H1 (cell line): Measurements from ENCODE around the gene KSR2. TPM values are rescaled to one million over a fixed set of nuclear protein-coding genes. Genes with fewer than 3 reads are reported as not detected.

Experiments
- CTCF ChIA-PET: fragments of 300-600 bp; sonication (Branson Sonifier 250); formaldehyde crosslinking; loops from one replicate; lab custom pipeline; 2021; ENCODE audit not compliant: partially characterized antibody; lab: Charles Lee
- POLR2A ChIA-PET: fragments of 300-600 bp; sonication (Branson Sonifier 250); formaldehyde crosslinking; loops from one replicate; lab custom pipeline; 2021; ENCODE audit warnings: inconsistent platforms; ENCODE audit not compliant: partially characterized antibody; lab: Charles Lee
- DNase-seq, 2 experiments: peaks; one replicate each; pipeline versions ENCODE4 v3.0.0 to v3.0.0-alpha.2; 2010 to 2022; ENCODE audit warnings: low spot score in 2 of 2, low read depth in 1 of 2, mixed read lengths in 1 of 2
- FAIRE-seq: peaks from 2 replicates; lab custom pipeline; 2011; peaks lifted over from hg19 to GRCh38; lab: Jason Lieb, UNC
- H2AFZ ChIP-seq: 2 replicates; pipeline ENCODE4 v1.8.1; 2012; ENCODE audit warnings: low read length, inconsistent platforms
- H2AK5ac ChIP-seq: 2 replicates; pipeline ENCODE4 v1.6.1; 2013; ENCODE audit warnings: low read depth, low read length
- H2BK120ac ChIP-seq: replicated peaks from 2 replicates; pipeline ENCODE3; 2013; ENCODE audit warnings: low read depth, low read length, inconsistent platforms
- H2BK12ac ChIP-seq: 2 replicates; pipeline ENCODE4 v1.6.1; 2013; ENCODE audit warnings: low read depth, low read length
- H2BK15ac ChIP-seq: 2 replicates; pipeline ENCODE4 v1.6.1; 2013; ENCODE audit warnings: low read length
- H2BK20ac ChIP-seq: 2 replicates; pipeline ENCODE4 v1.6.1; 2013; ENCODE audit warnings: low read length
- H2BK5ac ChIP-seq: 2 replicates; pipeline ENCODE4 v1.6.1; 2013; ENCODE audit warnings: low read depth, low read length
- H3K14ac ChIP-seq: 2 replicates; pipeline ENCODE4 v1.6.1; 2013; ENCODE audit warnings: inconsistent platforms; ENCODE audit not compliant: insufficient read length
- H3K18ac ChIP-seq: 2 replicates; pipeline ENCODE4 v1.6.1; 2013; ENCODE audit warnings: low read length; ENCODE audit errors: extremely low read depth
- H3K23ac ChIP-seq: 2 replicates; pipeline ENCODE4 v1.6.1; 2013; ENCODE audit warnings: inconsistent platforms; ENCODE audit not compliant: insufficient read length
- H3K23me2 ChIP-seq: 2 replicates; pipeline ENCODE4 v1.6.1; 2013; ENCODE audit warnings: low read depth, low read length
- H3K27ac ChIP-seq: 2 replicates; pipeline ENCODE4 v1.6.1; 2011; ENCODE audit warnings: low read depth, low read length, inconsistent platforms
- H3K27me3 ChIP-seq, 4 experiments: replicated peaks in 1 of 4; 1 replicate in 1 of 4; 2 replicates in 3 of 4; pipeline versions ENCODE4 v1.6.1 to v1.8.1; 2011 to 2013; ENCODE audit warnings: low read length in 3 of 4, mild to moderate bottlenecking in 3 of 4, inconsistent platforms in 2 of 4, mixed read lengths in 2 of 4, moderate library complexity in 1 of 4; ENCODE audit not compliant: control insufficient read depth in 3 of 4, insufficient read depth in 3 of 4; ENCODE audit errors: extremely low read depth in 1 of 4
- H3K36me3 ChIP-seq, 4 experiments: 2 replicates each; pipeline versions ENCODE4 v1.6.1 to v1.8.1; 2011 to 2013; ENCODE audit warnings: mild to moderate bottlenecking in 4 of 4, low read length in 3 of 4, moderate library complexity in 2 of 4, control low read depth in 1 of 4, inconsistent platforms in 1 of 4; ENCODE audit not compliant: insufficient read depth in 4 of 4, control insufficient read depth in 2 of 4
- H3K4ac ChIP-seq: replicated peaks from 2 replicates; pipeline ENCODE3; 2013; ENCODE audit warnings: low read length, low read depth, mixed read lengths, inconsistent platforms; ENCODE audit not compliant: insufficient read length
- H3K4me1 ChIP-seq, 4 experiments: replicated peaks in 1 of 4; 1 replicate in 1 of 4; 2 replicates in 3 of 4; pipeline versions ENCODE4 v1.6.1 to v1.8.1; 2011 to 2013; ENCODE audit warnings: low read length in 3 of 4, inconsistent platforms in 2 of 4, mixed read lengths in 1 of 4; ENCODE audit not compliant: insufficient read depth in 4 of 4, control insufficient read depth in 3 of 4
- H3K4me2 ChIP-seq, 2 experiments: 2 replicates each; pipeline versions ENCODE4 v1.6.1 to v1.8.1; 2011 to 2013; ENCODE audit warnings: low read depth in 2 of 2, low read length in 2 of 2, control low read depth in 1 of 2, inconsistent platforms in 1 of 2, mild to moderate bottlenecking in 1 of 2; ENCODE audit not compliant: insufficient read depth in 1 of 2
- H3K4me3 ChIP-seq, 4 experiments: fragments of 200-600, 300-600 bp in 1 of 4; sonication (generic), shearing (Covaris generic), sonication (Bioruptor Twin) in 1 of 4; 2 replicates each; pipeline versions ENCODE4 v1.5.1 to v1.8.1; 2011 to 2016; ENCODE audit warnings: low read length in 4 of 4, low read depth in 3 of 4, control low read depth in 2 of 4, inconsistent platforms in 2 of 4, mild to moderate bottlenecking in 2 of 4, mixed read lengths in 1 of 4, moderate library complexity in 1 of 4; ENCODE audit not compliant: insufficient read depth in 2 of 4; ENCODE audit errors: extremely low read depth in 1 of 4
- H3K56ac ChIP-seq: replicated peaks from 2 replicates; pipeline ENCODE3; 2013; ENCODE audit warnings: low read depth, mild to moderate bottlenecking, mixed read lengths, low read length, inconsistent platforms; ENCODE audit not compliant: insufficient read length
- H3K79me1 ChIP-seq: 2 replicates; pipeline ENCODE4 v1.6.1; 2013; ENCODE audit warnings: low read depth, low read length, control low read depth
- H3K79me2 ChIP-seq, 2 experiments: 2 replicates each; pipeline versions ENCODE4 v1.6.1 to v1.8.1; 2012 to 2013; ENCODE audit warnings: low read length in 2 of 2, mild to moderate bottlenecking in 2 of 2, inconsistent platforms in 1 of 2; ENCODE audit not compliant: insufficient read depth in 2 of 2, control insufficient read depth in 1 of 2
- H3K9ac ChIP-seq, 4 experiments: replicated peaks in 1 of 4; 1 replicate in 1 of 4; 2 replicates in 3 of 4; pipeline versions ENCODE4 v1.6.1 to v1.8.1; 2011 to 2013; ENCODE audit warnings: low read depth in 3 of 4, low read length in 3 of 4, control low read depth in 2 of 4, mild to moderate bottlenecking in 2 of 4, moderate library complexity in 2 of 4, inconsistent platforms in 1 of 4; ENCODE audit errors: extremely low read depth in 1 of 4
- H3K9me3 ChIP-seq, 2 experiments: 2 replicates each; pipeline versions ENCODE4 v1.6.1 to v1.8.1; 2012 to 2013; ENCODE audit warnings: mild to moderate bottlenecking in 2 of 2, moderate library complexity in 2 of 2, control low read depth in 1 of 2, inconsistent platforms in 1 of 2, low read depth in 1 of 2, low read length in 1 of 2, mixed read lengths in 1 of 2; ENCODE audit not compliant: insufficient read depth in 2 of 2
- H4K20me1 ChIP-seq, 2 experiments: replicated peaks in 1 of 2; 2 replicates each; pipeline versions ENCODE3 to v1.8.1; 2011 to 2013; ENCODE audit warnings: inconsistent platforms in 2 of 2, low read length in 2 of 2, mild to moderate bottlenecking in 1 of 2; ENCODE audit not compliant: insufficient read depth in 2 of 2, control insufficient read depth in 1 of 2
- H4K5ac ChIP-seq: 2 replicates; pipeline ENCODE4 v1.6.1; 2013; ENCODE audit warnings: low read length, low read depth, mixed read lengths, inconsistent platforms; ENCODE audit not compliant: insufficient read length
- H4K8ac ChIP-seq: 2 replicates; pipeline ENCODE4 v1.8.0; 2013; ENCODE audit warnings: mild to moderate bottlenecking, moderate library complexity, low read length, inconsistent platforms; ENCODE audit not compliant: insufficient read depth; ENCODE audit errors: extremely low read depth
- H4K91ac ChIP-seq: replicated peaks from 2 replicates; pipeline ENCODE3; 2013; ENCODE audit warnings: low read length, mixed read lengths, inconsistent platforms; ENCODE audit not compliant: insufficient read length
- BACH1 ChIP-seq: IDR thresholded peaks from 2 replicates; pipeline ENCODE4 v1.6.1; 2012; ENCODE audit warnings: low read length, improper control_type of control experiment
- BCL11A ChIP-seq, 2 experiments: IDR thresholded peaks; one replicate each; pipeline ENCODE4 v1.6.1; 2011; ENCODE audit warnings: low read depth in 2 of 2, low read length in 2 of 2, mild to moderate bottlenecking in 2 of 2
- CTCF ChIP-seq, 3 experiments: IDR thresholded peaks; 1 replicate in 2 of 3; 2 replicates in 1 of 3; pipeline versions ENCODE4 v1.5.1 to v1.6.1; 2011; ENCODE audit warnings: low read length in 3 of 3, mild to moderate bottlenecking in 3 of 3, inconsistent platforms in 2 of 3, low read depth in 1 of 3, moderate library complexity in 1 of 3; ENCODE audit not compliant: insufficient read depth in 1 of 3; ENCODE audit errors: control extremely low read depth in 1 of 3
- GABPA ChIP-seq: IDR thresholded peaks from 2 replicates; pipeline ENCODE4 v1.6.1; 2011; ENCODE audit warnings: mild to moderate bottlenecking, low read length, moderate library complexity, borderline replicate concordance; ENCODE audit not compliant: insufficient read depth
- GTF2F1 ChIP-seq: IDR thresholded peaks from 2 replicates; pipeline ENCODE4 v1.6.1; 2012; ENCODE audit warnings: low read depth, low read length, improper control_type of control experiment, borderline replicate concordance
- JUN ChIP-seq: IDR thresholded peaks from 2 replicates; pipeline ENCODE4 v1.6.1; 2011; ENCODE audit warnings: low read depth, mild to moderate bottlenecking, improper control_type of control experiment, low read length
- KDM5A ChIP-seq: fragments of 200-600 bp; IDR thresholded peaks from 2 replicates; pipeline ENCODE4 v1.7.1; 2012; ENCODE audit warnings: mild to moderate bottlenecking, low read length, inconsistent platforms, mixed read lengths
- NRF1 ChIP-seq: IDR thresholded peaks from 2 replicates; pipeline ENCODE4 v1.6.1; 2011; ENCODE audit warnings: mild to moderate bottlenecking, low read depth, low read length, improper control_type of control experiment
- PHF8 ChIP-seq: fragments of 200-600 bp; sonication (generic); conservative IDR thresholded peaks from 2 replicates; pipeline ENCODE4 v1.7.1; 2012; ENCODE audit warnings: low read depth, mild to moderate bottlenecking, inconsistent platforms, low read length, moderate library complexity
- POU5F1 ChIP-seq: IDR thresholded peaks from 2 replicates; pipeline ENCODE4 v1.6.1; 2011; ENCODE audit warnings: low read depth, mild to moderate bottlenecking, low read length, moderate library complexity
- TEAD4 ChIP-seq: IDR thresholded peaks from 2 replicates; pipeline ENCODE4 v1.6.1; 2012; ENCODE audit warnings: low read depth, low read length, inconsistent platforms, mixed read lengths
- ZNF274 ChIP-seq: IDR thresholded peaks from 2 replicates; pipeline ENCODE4 v1.7.0; 2012; ENCODE audit warnings: low read length, borderline replicate concordance; ENCODE audit errors: extremely low read depth
- WGBS, 2 experiments: shearing (Covaris generic) in 1 of 2; methylation state at CpG; one replicate each; pipeline versions ENCODE4 v1.1.6 to v1.1.7; 2013 to 2015; ENCODE audit warnings: low lambda C conversion rate in 2 of 2, mixed read lengths in 2 of 2, inconsistent platforms in 1 of 2, low coverage in 1 of 2, missing lambda C conversion rate in 1 of 2; ENCODE audit not compliant: insufficient replicate concordance in 2 of 2, insufficient coverage in 1 of 2, insufficient read length in 1 of 2; ENCODE audit errors: extremely low coverage in 1 of 2, missing lambda C conversion rate in 1 of 2; 5-methylcytosine and 5-hydroxymethylcytosine counted together
- polyA plus RNA-seq, 7 experiments: library from polyadenylated mRNA; depleted of rRNA in 3 of 7; stranded (reverse) in 5 of 7; unstranded in 2 of 7; fragments of >200 nt in 5 of 7; fragments of 200-250 nt in 2 of 7; gene quantifications; 1 replicate in 5 of 7; 2 replicates in 1 of 7; 4 replicates in 1 of 7; pipeline versions ENCODE4 v1.2.1 to v1.2.3, GENCODE V29; 2011 to 2013; ENCODE audit warnings: missing spikeins in 2 of 7, mixed read lengths in 2 of 7
- total RNA-seq: library from RNA; stranded (reverse); fragmentation: NEBNext Ultra II Directional; extraction: Animal tissue kit (Norgen Biotek cat#: 25700); gene quantifications from 2 replicates; pipeline ENCODE4 v1.2.1, GENCODE V29; 2021

KSR2 gene
- total and polyA plus RNA-seq, 2 of the 8 experiments (the other 6 are each of a cell fraction or from before 2014, with no cell fraction given), result 0.74 to 2.2 TPM

GRCh38 chr12:117468016-117468415 lies 500.8 kb downstream of the KSR2 start:
- Histone ChIP-seq H2BK12ac (no peak overlapping the region), H2AFZ (no peak overlapping the region), H3K9ac (no peak overlapping the region), H3K9me3 (peaks cover 0 to 9% of the 10 kb centered on the region in 2 experiments; a peak in 3 of 4 replicates), H3K4ac (no peak overlapping the region), H4K91ac (no peak overlapping the region), H3K36me3 (no peaks in the 10 kb centered on the region; a peak in 1 of 8 replicates), H3K27me3 (no peaks in the 10 kb centered on the region), H3K23ac (no peak overlapping the region), H3K27ac (no peak overlapping the region), H3K18ac (no peak overlapping the region), H2BK15ac (no peak overlapping the region), H2AK5ac (no peak overlapping the region), H2BK20ac (no peak overlapping the region), H4K5ac (no peak overlapping the region), H3K14ac (no peak overlapping the region), H3K23me2 (peaks cover 9% of the 10 kb centered on the region; the same call in 1 of the 2 replicates), H3K79me1 (no peaks in the 10 kb centered on the region), H2BK120ac (no peak overlapping the region), H3K79me2 (no peaks in the 10 kb centered on the region), H3K56ac (no peak overlapping the region), H2BK5ac (no peak overlapping the region), H4K8ac (no peak overlapping the region), H3K4me1 (peaks cover 0 to 3% (median 0%) of the 10 kb centered on the region in 4 experiments; a peak in 2 of 7 replicates), H3K4me3 (no peak overlapping the region), H4K20me1 (no peaks in the 10 kb centered on the region), H3K4me2 (no peak overlapping the region)
- no peak for DNase-seq
- WGBS, 2 experiments, result 80% methylated on average over 3 of the region's 3 CpGs; no CpG with 5 or more reads in 1 of the 2 experiments
- ChIA-PET CTCF (interaction anchor here (0.8 to 3.7 kb wide), 11 partner anchors 9 to 369 kb away, joined by 3 to 23 read pairs (median 5); no protein-coding TSS in a partner anchor), POLR2A (interaction anchor here (0.8 kb wide), 1 partner anchor 15 kb away, joined by 4 read pairs; no protein-coding TSS in a partner anchor)
- no peak for FAIRE-seq
- no peak for TF ChIP-seq NRF1
- no peak for TF ChIP-seq BCL11A (IDR thresholded peaks at IDR 0.05; ENCODE audit: low read depth in 2 of 2, low read length in 2 of 2)
- no peak for TF ChIP-seq CTCF (IDR thresholded peaks at IDR 0.05; ENCODE audit: control extremely low read depth in 1 of 3, insufficient read depth in 1 of 3, low read depth in 1 of 3, low read length in 3 of 3)
- no peak for TF ChIP-seq KDM5A
- no peak for TF ChIP-seq BACH1
- no peak for TF ChIP-seq PHF8
- TF ChIP-seq JUN, result no peak
- TF ChIP-seq ZNF274, result no peak
- TF ChIP-seq POU5F1, result no peak
- no peak for TF ChIP-seq GTF2F1
- TF ChIP-seq GABPA, result no peak
- TF ChIP-seq TEAD4, result no peak
